HEK293T (cell line): Measurements from ENCODE around the gene CD226.

Experiments used
- CTCF ChIA-PET: fragments of 350-600 bp; formaldehyde crosslinking; extraction: SDS; loops from one replicate; lab custom pipeline; 2021; ENCODE audit warnings: antibody characterized with exemption, inconsistent platforms; lab: Yijun Ruan, JAX
- POLR2A ChIA-PET: fragments of 350-600 bp; formaldehyde crosslinking; extraction: SDS; loops from one replicate; lab custom pipeline; 2020; ENCODE audit warnings: antibody characterized with exemption, inconsistent platforms; lab: Yijun Ruan, JAX
- DNase-seq: peaks from one replicate; pipeline ENCODE4 v3.0.0; 2012; ENCODE audit warnings: mixed read lengths; ENCODE audit errors: extremely low spot score
- BHLHE40 ChIP-seq: fragments of 450-650 bp; IDR thresholded peaks from 2 replicates; pipeline ENCODE4 v1.6.1; 2016; ENCODE audit warnings: mild to moderate bottlenecking, moderate library complexity, borderline replicate concordance
- FOXM1 ChIP-seq: fragments of 450-650 bp; IDR thresholded peaks from 2 replicates; pipeline ENCODE4 v1.6.1; 2017; ENCODE audit warnings: mild to moderate bottlenecking, borderline replicate concordance
- LEF1 ChIP-seq: fragments of 450-650 bp; IDR thresholded peaks from 2 replicates; pipeline ENCODE4 v1.6.1; 2017; ENCODE audit warnings: mild to moderate bottlenecking, borderline replicate concordance
- SP1 ChIP-seq: fragments of 450-650 bp; IDR thresholded peaks from 2 replicates; pipeline ENCODE4 v1.6.1; 2017
- TF ChIP-seq, protein P1 (sequence below): fragments of 450-650 bp; IDR thresholded peaks from 2 replicates; pipeline ENCODE4 v1.6.1; 2016

CD226 gene

DNA sequence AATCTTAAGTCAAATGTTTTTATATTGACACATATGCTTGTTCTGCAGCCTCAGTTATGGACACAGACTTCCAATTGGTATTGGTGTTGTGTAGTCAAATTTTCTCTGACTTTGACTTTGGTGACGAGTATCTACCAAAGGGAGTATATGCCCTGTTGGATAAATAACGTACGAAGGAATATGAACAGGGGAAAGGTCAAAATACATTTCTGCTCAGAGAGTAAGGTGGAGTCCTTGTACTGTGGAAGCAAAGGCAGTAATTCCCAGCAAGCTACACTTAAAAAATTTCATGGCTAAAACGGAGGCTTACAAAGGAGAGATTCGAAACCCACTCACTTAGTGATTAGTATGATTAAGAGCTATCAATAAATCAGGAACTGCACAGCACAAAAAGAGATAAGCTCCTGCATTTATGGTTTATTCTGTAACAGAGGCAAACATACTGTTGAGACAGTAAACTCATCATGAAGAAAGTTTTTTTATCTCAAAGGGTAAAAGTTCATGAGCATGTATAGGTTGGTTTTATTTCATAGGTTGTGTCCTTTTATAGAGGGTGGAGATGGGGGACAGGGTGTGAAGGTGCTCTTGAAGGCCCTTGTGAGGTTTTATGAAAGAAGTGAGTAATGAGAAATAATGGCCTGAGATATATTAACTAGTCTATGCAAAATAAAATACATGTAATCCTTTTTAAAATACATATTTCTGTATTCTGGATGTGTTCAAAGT, 142.7 kb downstream of the CD226 start:
- ChIA-PET CTCF (no interaction called here), POLR2A (no interaction called here)
- TF ChIP-seq LEF1 = no peak
- no peak for TF ChIP-seq SP1
- TF ChIP-seq FOXM1 = no peak
- TF ChIP-seq, protein P1, sequence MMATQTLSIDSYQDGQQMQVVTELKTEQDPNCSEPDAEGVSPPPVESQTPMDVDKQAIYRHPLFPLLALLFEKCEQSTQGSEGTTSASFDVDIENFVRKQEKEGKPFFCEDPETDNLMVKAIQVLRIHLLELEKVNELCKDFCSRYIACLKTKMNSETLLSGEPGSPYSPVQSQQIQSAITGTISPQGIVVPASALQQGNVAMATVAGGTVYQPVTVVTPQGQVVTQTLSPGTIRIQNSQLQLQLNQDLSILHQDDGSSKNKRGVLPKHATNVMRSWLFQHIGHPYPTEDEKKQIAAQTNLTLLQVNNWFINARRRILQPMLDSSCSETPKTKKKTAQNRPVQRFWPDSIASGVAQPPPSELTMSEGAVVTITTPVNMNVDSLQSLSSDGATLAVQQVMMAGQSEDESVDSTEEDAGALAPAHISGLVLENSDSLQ = no peak
- no peak for TF ChIP-seq BHLHE40
- no peak for DNase-seq
